H1 (cell line): ENCODE measurements around the gene GFPT1.

Source experiments
- CEBPB ChIP-seq: IDR thresholded peaks from 2 replicates; pipeline ENCODE4 v1.6.1; 2012; ENCODE audit warnings: low read depth, low read length
- CTCF ChIP-seq, 3 experiments: IDR thresholded peaks; 1 replicate in 2 of 3; 2 replicates in 1 of 3; pipeline versions ENCODE4 v1.5.1 to v1.6.1; 2011; ENCODE audit warnings: low read length in 3 of 3, mild to moderate bottlenecking in 3 of 3, inconsistent platforms in 2 of 3, low read depth in 1 of 3, moderate library complexity in 1 of 3; ENCODE audit not compliant: insufficient read depth in 1 of 3; ENCODE audit errors: control extremely low read depth in 1 of 3
- JUND ChIP-seq: IDR thresholded peaks from 2 replicates; pipeline ENCODE4 v1.6.1; 2011; ENCODE audit warnings: mild to moderate bottlenecking, improper control_type of control experiment, low read length
- POLR2A ChIP-seq, 2 experiments: IDR thresholded peaks; 1 replicate in 1 of 2; 2 replicates in 1 of 2; pipeline ENCODE4 v1.6.1; 2011; ENCODE audit warnings: low read depth in 2 of 2, low read length in 2 of 2, mild to moderate bottlenecking in 2 of 2; ENCODE audit errors: control extremely low read depth in 1 of 2
- POLR2AphosphoS5 ChIP-seq: IDR thresholded peaks from 2 replicates; pipeline ENCODE4 v1.6.1; 2011; ENCODE audit warnings: low read depth, low read length
- SIN3A ChIP-seq, 2 experiments: IDR thresholded peaks in 1 of 2; conservative IDR thresholded peaks in 1 of 2; 2 replicates each; pipeline ENCODE4 v1.6.1; 2011 to 2012; ENCODE audit warnings: low read length in 2 of 2, improper control_type of control experiment in 1 of 2, low read depth in 1 of 2, mild to moderate bottlenecking in 1 of 2
- SP1 ChIP-seq: IDR thresholded peaks from 2 replicates; pipeline ENCODE4 v1.6.1; 2011; ENCODE audit warnings: low read depth, low read length
- TF ChIP-seq, protein P1 (sequence below): IDR thresholded peaks from 2 replicates; pipeline ENCODE4 v1.6.1; 2012; ENCODE audit warnings: inconsistent platforms
- TF ChIP-seq, protein P2 (sequence below): IDR thresholded peaks from 2 replicates; pipeline ENCODE4 v1.6.1; 2011; ENCODE audit warnings: low read depth, mild to moderate bottlenecking, low read length; ENCODE audit not compliant: insufficient read depth

GRCh38 chr2:69305166-69305565, 81.9 kb downstream of the GFPT1 start:
- TF ChIP-seq POLR2AphosphoS5 (no peak), POLR2A (IDR thresholded peaks at IDR 0.05; ENCODE audit: control extremely low read depth in 1 of 2, low read depth in 2 of 2, low read length in 2 of 2) (no peak), CTCF (IDR thresholded peaks at IDR 0.05; ENCODE audit: control extremely low read depth in 1 of 3, insufficient read depth in 1 of 3, low read depth in 1 of 3, low read length in 3 of 3) (no peak), SP1 (no peak), JUND (no peak), SIN3A (conservative IDR thresholded peaks at IDR 0.05 in 1 of 2, IDR thresholded peaks at IDR 0.05 in 1 of 2; ENCODE audit: low read depth in 1 of 2, low read length in 2 of 2) (no peak), CEBPB (no peak)
- TF ChIP-seq, protein P1, sequence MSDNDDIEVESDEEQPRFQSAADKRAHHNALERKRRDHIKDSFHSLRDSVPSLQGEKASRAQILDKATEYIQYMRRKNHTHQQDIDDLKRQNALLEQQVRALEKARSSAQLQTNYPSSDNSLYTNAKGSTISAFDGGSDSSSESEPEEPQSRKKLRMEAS: no peak
- TF ChIP-seq, protein P2, sequence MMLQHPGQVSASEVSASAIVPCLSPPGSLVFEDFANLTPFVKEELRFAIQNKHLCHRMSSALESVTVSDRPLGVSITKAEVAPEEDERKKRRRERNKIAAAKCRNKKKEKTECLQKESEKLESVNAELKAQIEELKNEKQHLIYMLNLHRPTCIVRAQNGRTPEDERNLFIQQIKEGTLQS: no peak
